Activated CD4-positive, CD25-positive, alpha-beta regulatory T cell treated with anti-CD3 and anti-CD28 coated beads, Interleukin-2, amount 50 U/mL, for 72 hours (primary cell): ENCODE measurements around the gene DPYSL5.

Source experiments
- DNase-seq: peaks from one replicate; pipeline ENCODE4 v3.0.0; 2021

DPYSL5 gene

DNA sequence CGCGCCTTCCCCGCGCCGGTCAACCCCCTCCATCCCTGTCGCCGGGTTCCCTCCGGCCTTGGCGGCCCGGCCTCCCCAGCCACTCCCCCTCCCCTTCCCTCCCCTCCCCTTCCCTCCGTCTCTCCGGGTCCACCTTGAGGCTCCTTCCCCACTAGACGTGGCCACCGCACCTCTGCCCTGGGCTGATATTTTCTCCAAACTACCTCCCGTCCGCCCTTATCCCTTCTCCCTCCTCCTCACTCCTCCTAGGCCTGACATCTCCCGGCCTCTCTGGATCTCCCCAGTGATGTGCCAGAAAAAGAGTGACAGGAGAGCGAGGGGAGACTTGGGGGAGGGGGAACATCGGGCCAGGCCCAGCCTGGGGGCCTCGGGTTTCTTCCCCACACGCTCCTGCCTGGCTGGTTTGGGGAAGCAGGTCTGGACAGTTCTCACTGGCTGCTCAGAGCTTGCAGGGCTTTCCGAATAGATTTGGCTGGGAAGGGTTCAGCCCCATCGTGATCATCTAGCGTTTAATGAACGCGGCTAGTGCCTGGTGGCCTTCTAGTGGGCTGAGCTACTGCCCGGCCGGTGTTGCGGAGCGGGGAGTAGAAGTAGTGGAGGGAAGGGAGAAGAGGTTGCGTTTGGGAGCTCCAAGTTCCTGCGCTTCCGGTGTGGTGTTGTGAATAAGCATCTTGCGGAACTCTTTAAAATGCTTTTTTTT is 123.1 kb downstream of the DPYSL5 start:
- peak; percentile 34 for DNase-seq

DNA sequence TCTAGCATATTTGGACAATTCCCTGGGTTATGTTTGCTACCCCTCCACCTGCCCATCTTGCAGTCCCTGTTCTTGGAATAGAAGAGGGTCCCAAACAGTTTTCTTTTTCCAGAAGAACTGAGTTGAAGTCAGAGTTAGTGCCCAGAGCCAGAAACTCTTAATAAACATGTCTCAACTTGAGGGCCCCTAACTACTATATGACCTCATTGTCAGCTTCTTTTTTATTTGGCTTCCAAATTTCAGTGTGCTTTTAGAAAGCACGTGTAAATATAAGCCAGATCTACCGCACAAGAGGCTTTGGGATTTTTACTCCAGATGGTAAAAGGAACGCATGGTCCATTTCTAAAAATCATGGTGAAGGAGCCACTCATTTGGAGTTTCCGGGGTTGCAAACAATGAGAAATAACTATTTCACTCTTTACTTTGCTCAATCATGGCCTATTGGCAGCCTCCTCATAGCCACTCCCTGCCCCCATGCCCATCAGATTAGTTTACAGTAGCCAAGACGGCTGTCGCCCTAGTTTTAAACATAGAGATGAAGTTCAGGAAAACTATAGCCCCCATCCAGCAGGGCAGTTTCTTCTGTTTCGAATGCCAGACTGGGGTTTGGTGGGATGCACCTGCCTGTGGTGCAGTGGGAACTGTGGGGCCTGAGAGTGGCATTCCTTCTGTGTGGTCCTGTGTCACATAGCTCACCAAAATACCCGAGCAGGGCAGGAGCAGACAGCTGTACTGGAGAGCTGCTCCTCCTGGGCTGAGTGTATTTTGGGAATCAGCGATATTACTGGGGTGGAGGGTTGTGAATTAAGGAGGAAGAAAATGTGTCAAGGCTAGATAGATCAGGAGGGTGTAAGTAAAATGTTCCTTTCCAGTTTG is 124.2 kb downstream of the DPYSL5 start:
- DNase-seq: no peak

- DNase-seq: no peak
These were observed 126.4 kb downstream of the DPYSL5 start for GRCh38 chr2:26974352-26974751.

- no peak for DNase-seq
These were observed 127.2 kb downstream of the DPYSL5 start for GRCh38 chr2:26975102-26975501.

- no peak for DNase-seq
These were observed 127.7 kb downstream of the DPYSL5 start for GRCh38 chr2:26975656-26976055.

- DNase-seq: no peak
These were observed 128.3 kb downstream of the DPYSL5 start for GRCh38 chr2:26976237-26976636.

DNA sequence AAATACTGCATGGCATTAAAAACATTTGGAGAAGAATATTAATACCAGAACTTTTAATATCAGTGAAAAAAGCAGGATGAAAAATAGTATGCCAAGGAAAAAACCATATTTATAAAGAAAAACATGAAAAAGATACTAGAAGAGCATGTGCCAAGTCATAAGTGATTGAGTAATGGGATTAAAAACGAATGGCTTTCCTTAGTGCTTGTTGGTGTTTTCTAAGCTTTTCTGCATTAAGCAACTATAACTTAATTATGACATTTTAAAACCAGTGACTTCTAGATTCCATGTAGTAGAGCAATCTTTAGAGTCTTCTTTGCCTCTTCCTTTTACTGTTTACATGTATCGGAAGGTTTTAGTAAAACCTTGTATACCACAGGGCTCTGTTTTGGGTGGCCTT is 129.1 kb downstream of the DPYSL5 start:
- no peak for DNase-seq

DNA sequence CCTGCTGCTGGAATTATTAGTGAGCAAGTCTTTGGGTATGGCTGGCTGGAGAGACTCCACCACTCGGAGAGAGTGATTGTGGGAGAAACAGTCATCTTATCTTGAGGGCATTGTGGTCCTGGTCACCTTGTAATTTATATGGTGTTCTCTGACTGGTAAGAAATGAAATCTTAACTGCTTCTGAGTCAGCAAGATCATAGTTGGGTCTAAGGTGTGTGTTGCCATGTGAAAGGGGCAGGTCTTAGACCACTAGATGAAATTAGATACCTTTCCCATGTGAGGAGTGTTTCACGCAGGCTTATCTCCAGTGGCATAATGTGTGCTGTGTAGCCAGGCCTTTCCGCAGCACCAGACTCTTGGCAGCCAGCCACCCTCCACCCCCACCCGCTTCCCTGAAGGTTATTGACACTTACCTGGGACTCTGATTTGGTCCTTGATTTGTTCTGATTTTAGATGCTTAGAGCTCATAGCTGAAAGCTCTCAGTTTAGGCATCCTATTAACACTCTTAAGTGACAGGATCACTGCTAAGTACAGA is 130.2 kb downstream of the DPYSL5 start:
- DNase-seq: no peak

- no peak for DNase-seq
These were observed 131.8 kb downstream of the DPYSL5 start for GRCh38 chr2:26979741-26980140.

- no peak for DNase-seq
These were observed 133.0 kb downstream of the DPYSL5 start for GRCh38 chr2:26980971-26981370.

GRCh38 chr2:26982102-26982742 is 134.3 kb downstream of the DPYSL5 start:
- no peak for DNase-seq

- no peak for DNase-seq
These were observed 135.8 kb downstream of the DPYSL5 start for GRCh38 chr2:26983746-26984145.

GRCh38 chr2:26985807-26986206 is 137.9 kb downstream of the DPYSL5 start:
- DNase-seq: no peak

DNA sequence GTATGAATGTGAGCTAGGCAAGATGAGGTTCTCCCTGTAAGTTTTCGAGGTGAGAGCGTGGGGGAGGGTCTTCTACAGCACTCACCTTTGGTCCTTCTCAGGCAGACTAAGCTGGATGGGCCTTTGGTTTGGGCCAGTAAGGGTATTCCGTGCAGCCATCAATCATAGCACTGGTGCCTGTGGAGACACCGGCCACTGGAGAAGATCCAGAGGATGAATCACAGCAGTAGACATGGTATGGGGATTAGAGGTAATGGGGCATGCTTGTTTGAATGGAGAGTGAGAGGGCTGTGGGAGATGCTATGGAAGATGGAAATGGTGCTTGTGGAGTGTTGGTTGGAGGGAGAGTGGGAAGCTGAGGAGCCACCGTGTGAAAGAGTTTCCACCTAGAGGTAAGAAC is 138.6 kb downstream of the DPYSL5 start:
- DNase-seq: no peak

- DNase-seq: no peak
These were observed 140.3 kb downstream of the DPYSL5 start for GRCh38 chr2:26988058-26988860.

DNA sequence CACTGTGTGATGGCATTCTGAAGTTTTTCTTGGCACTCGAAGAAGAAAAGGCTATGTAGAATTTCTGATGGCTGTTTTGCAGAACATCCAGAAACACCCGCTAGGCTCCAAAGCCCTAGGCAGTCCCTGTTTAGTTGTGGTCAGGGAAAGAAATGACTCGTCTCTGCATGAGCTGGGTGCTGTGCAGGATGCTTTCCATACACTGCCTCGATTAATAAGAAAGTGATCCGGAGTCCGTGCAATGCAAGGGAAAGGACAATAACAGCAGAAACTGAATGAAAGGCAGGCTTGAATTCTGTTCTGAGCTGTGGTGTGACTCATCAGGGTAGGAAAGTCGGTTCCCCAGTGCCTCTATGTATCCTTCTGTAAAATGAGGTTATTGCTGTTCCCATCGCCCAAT is 141.2 kb downstream of the DPYSL5 start:
- no peak for DNase-seq

DNA sequence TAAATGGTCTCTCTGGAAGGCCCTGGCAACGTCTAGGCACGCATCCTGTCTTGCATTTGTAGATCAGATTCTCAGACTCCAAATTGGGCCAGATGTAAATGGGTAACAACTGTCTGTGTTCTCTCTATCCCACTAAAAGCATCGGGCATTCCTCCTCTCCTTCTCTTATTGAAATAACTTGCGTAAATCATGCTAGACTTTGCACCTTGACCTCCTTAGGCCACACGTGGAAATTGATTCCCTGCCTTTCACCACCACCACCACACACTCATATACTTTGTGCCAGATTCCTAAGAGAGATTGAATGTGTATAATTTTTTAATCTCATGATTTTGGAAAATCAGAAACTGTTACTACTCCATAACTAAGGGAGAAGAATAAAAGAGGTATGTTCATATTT is 143.8 kb downstream of the DPYSL5 start:
- no peak for DNase-seq

DNA sequence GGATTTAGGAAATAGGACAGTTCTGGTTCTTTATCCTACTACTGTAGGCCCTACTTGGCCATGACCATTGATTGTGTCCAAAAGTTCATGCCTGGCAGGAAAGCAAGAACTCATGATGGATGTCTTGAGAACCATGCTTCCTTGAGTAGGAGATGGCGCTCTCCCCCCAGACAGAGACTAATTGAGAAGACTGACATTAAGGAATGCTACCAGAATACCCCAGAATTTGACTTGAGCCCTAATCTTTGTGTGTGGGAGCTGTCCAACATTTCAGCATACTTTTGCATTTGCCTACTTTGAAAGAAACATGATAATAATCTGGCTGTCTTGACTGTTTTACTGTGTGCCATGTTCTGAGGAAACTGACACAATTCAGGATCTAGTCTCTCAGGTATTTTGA is 145.8 kb downstream of the DPYSL5 start:
- DNase-seq: no peak

- DNase-seq: no peak
These were observed 147.1 kb downstream of the DPYSL5 start for GRCh38 chr2:26994983-26995382.

DNA sequence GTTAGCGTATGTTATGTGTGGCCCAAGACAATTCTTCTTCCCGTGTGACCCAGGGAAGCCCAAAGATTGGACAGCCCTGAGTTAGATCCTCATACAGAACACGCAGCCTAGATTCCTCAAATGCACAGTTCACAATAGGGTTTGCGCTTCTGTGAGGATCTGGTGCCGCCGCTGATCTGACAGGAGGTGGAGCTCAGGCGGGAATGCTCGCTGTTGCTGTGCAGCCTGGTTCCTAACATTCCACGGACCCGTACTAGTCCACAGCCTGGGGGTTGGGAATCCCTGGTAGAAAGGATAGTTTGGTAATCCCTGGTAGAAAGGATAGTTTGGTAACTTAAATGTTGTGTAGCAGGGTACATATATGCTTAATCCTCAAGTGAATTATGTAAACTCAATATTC is 149.5 kb downstream of the DPYSL5 start:
- DNase-seq: no peak

DNA sequence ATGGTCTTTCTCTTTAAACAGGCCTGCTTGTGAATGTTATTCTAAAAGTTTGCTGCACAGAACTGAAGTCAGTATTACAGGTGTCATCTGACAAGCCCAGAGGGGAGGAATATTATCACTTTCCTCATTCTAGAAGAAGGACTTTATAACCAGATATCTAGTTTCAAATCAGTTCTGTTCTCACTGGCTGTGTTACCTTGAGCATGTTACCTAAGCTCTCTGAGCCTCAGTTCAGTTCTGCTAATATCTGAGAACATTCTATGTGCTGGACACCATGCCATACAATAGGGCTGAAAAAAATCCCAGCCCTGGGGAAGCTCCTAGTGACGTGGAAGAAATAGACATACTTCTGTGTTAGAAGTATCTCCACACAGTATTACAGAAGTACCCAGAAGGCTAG is 150.4 kb downstream of the DPYSL5 start:
- no peak for DNase-seq
